ENCODE data around the gene MPHOSPH9. TPM values are rescaled to one million over a fixed set of nuclear protein-coding genes. Genes with fewer than 3 reads are reported as not detected.
A peak's percentile ranks its signal among the peaks of the same experiment; 100 is the strongest.

The MPHOSPH9 gene
- total and polyA plus RNA-seq, 2 of the 4 experiments (the other 2 are of a cell fraction): 7.6 to 17.0 TPM

GRCh38 chr12:123269896-123270213, 36.9 kb upstream of the MPHOSPH9 start:
- H2AK9ac ChIP-seq (replicated peaks; ENCODE audit: low read depth, low read length, poor library complexity): peak overlapping the region; percentile 99
- H3K18ac ChIP-seq (ENCODE audit: low read depth, low read length): peak overlapping the region; percentile 84
- peak overlapping the region; percentile 87 to 91 for H4K8ac ChIP-seq (ENCODE audit: low read depth in 2 of 2, low read length in 2 of 2)
- 3% methylated on average over 5 of the region's 7 CpGs; no CpG with 5 or more reads in 1 of the 2 experiments for WGBS, 2 experiments (ENCODE audit: extremely low coverage in 2 of 2, insufficient read length in 1 of 2)
- intact Hi-C loops (cut with micrococcal nuclease): no loop called here
- H2BK5ac ChIP-seq (ENCODE audit: low read depth, low read length, poor library complexity, severe bottlenecking): peak overlapping the region; percentile 87
- DNase-seq (no peak), ATAC-seq (ENCODE audit: low read depth) (no peak)
- H3K4me1 ChIP-seq (ENCODE audit: control insufficient read depth, insufficient read depth, low read length): peaks cover 17% of the 10 kb centered on the region
- H3K23ac ChIP-seq (ENCODE audit: low read depth, low read length): peak overlapping the region; percentile 98
- H3K4ac ChIP-seq (ENCODE audit: low read depth, low read length): peak overlapping the region; percentile 99
- peak overlapping the region; percentile 90 for H3K9ac ChIP-seq (ENCODE audit: low read depth, low read length)
- in situ Hi-C loops (cut with MboI; ENCODE audit: low sequenced_read_pairs): no loop called here
- peak overlapping the region; percentile 100 for H3K14ac ChIP-seq (replicated peaks; ENCODE audit: low read depth, low read length)
- 0 out of 3 replicates have a peak overlapping the region, but pooled peaks have one; percentile 18 for H2BK15ac ChIP-seq (ENCODE audit: low read depth, low read length)
- dilution Hi-C loops (cut with HindIII; ENCODE audit: low sequenced_read_pairs, unreplicated experiment): no loop called here
- H3K79me1 ChIP-seq (ENCODE audit: low read depth in 1 of 2, low read length in 2 of 2): peaks cover 9 to 48% of the 10 kb centered on the region in 2 experiments; a peak in 2 of 4 replicates
- peak overlapping the region; percentile 96 for H4K91ac ChIP-seq (ENCODE audit: insufficient read depth, low read depth, low read length)
- peak overlapping the region; percentile 72; the same call in 1 of the 2 replicates for H2BK120ac ChIP-seq (ENCODE audit: low read depth, low read length)
- CTCF ChIA-PET: interaction anchor here (0.6 kb wide), 1 partner anchor 53 kb away, joined by 3 read pairs; no protein-coding TSS in a partner anchor
- H2AFZ ChIP-seq (replicated peaks; ENCODE audit: low read length, poor library complexity): peak overlapping the region; percentile 90
- H3K9me1 ChIP-seq (ENCODE audit: insufficient read depth, low read length): peaks cover 18% of the 10 kb centered on the region
- H4K5ac ChIP-seq (ENCODE audit: low read depth, low read length): peak overlapping the region; percentile 87
- POLR2A ChIA-PET (ENCODE audit: unreplicated experiment): no interaction called here
- H3K4me2 ChIP-seq (ENCODE audit: low read depth, low read length): peak overlapping the region; percentile 91
- TF ChIP-seq NFE2L2 (IDR thresholded peaks at IDR 0.05; ENCODE audit: low read depth, low read length) (no peak), BHLHE40 (IDR thresholded peaks at IDR 0.05; ENCODE audit: low read depth, low read length) (no peak), RAD21 (IDR thresholded peaks at IDR 0.05; ENCODE audit: low read length) (no peak), MAFK (IDR thresholded peaks at IDR 0.05; ENCODE audit: low read depth, low read length) (no peak), CTCF (conservative IDR thresholded peaks at IDR 0.05; ENCODE audit: low read depth, low read length) (no peak), MAZ (IDR thresholded peaks at IDR 0.05; ENCODE audit: borderline replicate concordance, low read depth, low read length) (no peak), RFX5 (IDR thresholded peaks at IDR 0.05; ENCODE audit: low read depth, low read length) (no peak), USF2 (IDR thresholded peaks at IDR 0.05; ENCODE audit: low read depth, low read length) (no peak), RCOR1 (IDR thresholded peaks at IDR 0.05; ENCODE audit: insufficient replicate concordance, low read length) (no peak), ELK1 (IDR thresholded peaks at IDR 0.05; ENCODE audit: borderline replicate concordance, low read depth, low read length) (no peak), FOS (IDR thresholded peaks at IDR 0.05; ENCODE audit: low read depth, low read length) (no peak), POLR2A (IDR thresholded peaks at IDR 0.05; ENCODE audit: low read depth, low read length) (no peak)
- peak overlapping the region; percentile 85 for H3K27ac ChIP-seq (ENCODE audit: insufficient read depth, low read length)
- H2AK5ac ChIP-seq (ENCODE audit: low read depth, low read length): peak overlapping the region; percentile 96
- H3K36me3 ChIP-seq (ENCODE audit: control insufficient read depth, insufficient read depth, low read length): peaks cover 22% of the 10 kb centered on the region
- no peaks in the 10 kb centered on the region for H3K27me3 ChIP-seq (ENCODE audit: control insufficient read depth, insufficient read depth, low read length)
- peak overlapping the region; percentile 74 for H3K4me3 ChIP-seq (ENCODE audit: insufficient read depth, low read depth, low read length)
- 0 out of 2 replicates have a peak overlapping the region, but pooled peaks have one; percentile 6 for H2BK20ac ChIP-seq (ENCODE audit: low read depth, low read length)
- H3K9me3 ChIP-seq (ENCODE audit: control insufficient read depth, insufficient read depth, low read length): no peaks in the 10 kb centered on the region
- H3K56ac ChIP-seq (ENCODE audit: extremely low read depth, insufficient read depth, low read length): peak overlapping the region; percentile 98
- no TSS peak for BruUV-seq (replicated peaks)
- H4K20me1 ChIP-seq (ENCODE audit: insufficient read depth, low read length): peaks cover 44% of the 10 kb centered on the region

Data from IMR-90 (cell line).